ENCODE measurements around the gene TRAPPC4.
"Not testable (repeated sequence)": the region's sequence is repeated elsewhere in the genome, so short reads cannot be mapped to it uniquely, and the experiment has no call there.

TRAPPC4 gene, protein sequence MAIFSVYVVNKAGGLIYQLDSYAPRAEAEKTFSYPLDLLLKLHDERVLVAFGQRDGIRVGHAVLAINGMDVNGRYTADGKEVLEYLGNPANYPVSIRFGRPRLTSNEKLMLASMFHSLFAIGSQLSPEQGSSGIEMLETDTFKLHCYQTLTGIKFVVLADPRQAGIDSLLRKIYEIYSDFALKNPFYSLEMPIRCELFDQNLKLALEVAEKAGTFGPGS

DNA sequence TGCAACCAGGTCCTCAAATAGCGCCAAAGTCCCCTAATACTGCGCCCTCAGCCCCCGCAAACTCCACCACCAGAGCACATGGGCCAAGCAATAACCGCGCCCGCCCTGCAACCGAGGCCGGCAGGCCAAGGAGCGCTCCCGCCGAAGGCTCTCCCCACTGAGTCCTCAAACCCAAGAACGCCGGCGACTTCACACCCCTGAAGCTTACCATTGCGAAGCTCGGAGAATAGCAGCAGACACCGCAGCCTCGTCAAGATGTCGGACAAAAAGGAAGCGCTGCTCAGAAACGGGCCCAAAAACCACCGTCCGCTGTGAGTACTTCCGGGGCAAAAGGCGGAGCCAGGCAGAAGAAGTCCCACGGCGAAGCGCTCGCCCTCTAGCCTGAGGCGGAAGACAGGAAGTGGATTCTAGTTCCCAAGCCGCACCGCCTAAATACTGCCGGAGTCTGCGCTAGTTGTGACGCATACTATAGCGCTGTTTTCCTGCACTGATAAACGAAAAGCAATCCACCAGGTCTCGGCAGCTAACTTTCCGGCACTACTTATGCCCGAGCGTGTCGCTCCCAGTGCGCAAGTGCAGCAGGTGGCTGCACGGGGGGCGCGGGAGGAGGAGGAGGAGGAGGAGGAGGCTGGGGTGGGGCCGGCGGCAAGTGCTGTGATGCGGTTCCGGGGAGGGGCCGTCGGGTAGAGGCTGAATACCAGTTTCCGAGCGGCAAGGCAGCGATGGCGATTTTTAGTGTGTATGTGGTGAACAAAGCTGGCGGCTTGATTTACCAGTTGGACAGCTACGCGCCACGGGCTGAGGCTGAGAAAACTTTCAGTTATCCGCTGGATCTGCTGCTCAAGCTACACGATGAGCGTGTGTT lies at the start of gene TRAPPC4, which contains the start of gene RPS25:
TSS of gene TRAPPC4 (plus strand) at position 693 of the 865 bp plus-strand sequence. CDS start at position 723, 30 bp downstream.
TSS of gene RPS25 (minus strand) at position 270 of the 865 bp plus-strand sequence. CDS start at position 211, 59 bp downstream.
- DNase-seq (ENCODE audit: low spot score), result peak; percentile 92

DNA sequence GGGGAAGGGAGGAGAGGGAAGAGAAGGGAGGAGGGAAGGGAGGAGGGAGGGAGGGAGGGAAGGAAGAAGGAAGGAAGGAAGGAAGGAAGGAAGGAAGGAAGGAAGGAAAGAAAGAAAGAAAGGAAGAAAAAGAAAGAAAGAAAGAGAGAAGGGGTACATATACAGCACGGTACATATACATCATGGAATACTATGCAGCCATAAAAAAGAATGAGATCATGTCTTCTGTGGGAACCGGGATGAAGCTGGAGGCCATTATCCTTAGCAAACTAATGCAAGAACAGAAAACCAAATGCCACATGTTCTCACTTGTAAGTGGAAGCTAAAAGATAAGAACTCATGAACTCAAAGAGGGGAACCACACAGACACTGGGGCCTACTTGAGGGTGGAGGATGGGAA lies 49.1 kb upstream of the TRAPPC4 start:
- not testable (repeated sequence) for DNase-seq (ENCODE audit: low spot score)

DNA sequence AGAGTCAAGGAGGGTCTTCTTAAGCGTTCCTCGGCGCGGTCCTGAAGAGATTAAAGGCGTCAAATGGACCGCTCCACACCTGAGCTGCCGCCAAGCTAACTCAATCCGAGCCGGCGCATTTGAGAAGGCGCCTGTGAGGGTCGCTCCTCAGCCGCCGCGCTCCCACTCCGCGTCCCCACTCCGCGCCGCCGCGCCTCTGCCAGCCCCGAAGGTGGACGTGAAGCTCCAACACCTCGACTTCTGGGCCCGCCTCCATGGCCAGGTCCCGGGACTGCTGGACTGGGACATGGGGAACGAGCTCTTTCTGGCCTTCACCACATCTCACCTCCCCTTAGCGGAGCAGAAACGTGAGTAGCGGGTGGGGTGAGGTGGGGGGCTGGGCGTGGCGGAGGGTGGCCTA lies 46.9 kb upstream of the TRAPPC4 start, which contains the start of gene FOXR1:
TSS of gene FOXR1 (plus strand) at position 116 of the 400 bp plus-strand sequence. CDS start at position 287, 171 bp downstream.
- no peak for DNase-seq (ENCODE audit: low spot score)

DNA sequence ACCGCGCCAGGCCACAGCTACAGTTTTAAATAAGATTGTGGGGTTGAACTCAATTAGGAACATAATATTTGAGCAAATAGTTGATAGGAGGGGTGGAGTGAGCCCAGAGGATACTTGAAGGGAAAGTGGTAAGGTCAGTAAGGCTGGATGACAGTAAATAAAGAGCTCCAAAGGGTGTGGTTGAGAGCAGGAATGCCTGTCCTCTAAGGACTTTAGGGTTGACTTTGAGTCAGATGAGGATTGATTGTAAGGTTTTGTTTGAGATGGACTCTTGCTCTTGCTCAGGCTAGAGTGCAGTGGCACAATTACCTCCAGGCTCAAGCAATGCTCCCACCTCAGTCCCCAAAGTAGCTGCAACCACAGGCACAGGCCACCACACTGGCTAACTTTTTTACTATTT lies 44.6 kb upstream of the TRAPPC4 start:
- no peak for DNase-seq (ENCODE audit: low spot score)

DNA sequence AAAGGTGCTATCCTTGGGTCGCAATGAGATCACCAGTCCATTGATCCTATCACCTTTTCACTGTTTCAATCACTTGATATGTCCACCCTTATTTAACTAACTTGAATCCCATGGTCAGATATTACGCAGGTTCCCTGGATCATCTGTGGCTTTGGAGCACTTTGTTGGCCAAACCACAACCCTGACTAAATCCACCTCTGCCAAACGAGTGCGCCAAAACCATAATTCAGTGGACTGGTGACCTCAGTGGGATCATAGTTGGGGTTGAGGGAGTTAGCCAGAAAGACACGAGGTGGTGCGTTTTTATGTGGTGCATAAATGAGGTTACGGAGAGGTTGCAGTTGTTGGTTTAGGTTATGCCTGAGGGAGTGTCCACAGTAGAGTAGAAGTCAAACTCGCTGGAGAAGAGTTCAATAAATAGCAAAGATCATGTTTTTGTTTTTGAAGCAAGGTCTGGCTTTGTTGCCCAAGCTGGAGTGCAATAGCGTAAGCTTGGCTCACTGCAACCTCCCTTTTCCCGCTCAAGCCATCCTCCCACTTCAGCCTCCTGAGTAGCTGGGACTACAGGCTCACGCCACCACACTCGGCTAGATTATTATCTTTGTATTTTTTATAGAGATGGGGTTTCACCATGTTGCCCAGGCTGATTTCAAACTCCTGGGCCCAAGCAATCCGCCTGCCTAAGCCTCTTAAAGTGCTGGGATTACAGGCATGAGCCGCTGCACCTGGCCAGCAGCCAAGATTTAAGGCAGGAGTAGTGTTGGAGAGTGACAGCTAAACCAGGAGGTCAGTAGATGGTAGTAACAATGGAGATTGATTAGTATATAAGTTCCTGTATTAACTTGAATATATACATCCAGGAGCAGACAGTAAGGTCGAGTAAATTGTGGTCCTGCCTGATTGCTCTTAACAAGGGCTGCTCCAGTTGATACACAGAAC lies 42.5 kb upstream of the TRAPPC4 start:
- DNase-seq (ENCODE audit: low spot score), result no peak

DNA sequence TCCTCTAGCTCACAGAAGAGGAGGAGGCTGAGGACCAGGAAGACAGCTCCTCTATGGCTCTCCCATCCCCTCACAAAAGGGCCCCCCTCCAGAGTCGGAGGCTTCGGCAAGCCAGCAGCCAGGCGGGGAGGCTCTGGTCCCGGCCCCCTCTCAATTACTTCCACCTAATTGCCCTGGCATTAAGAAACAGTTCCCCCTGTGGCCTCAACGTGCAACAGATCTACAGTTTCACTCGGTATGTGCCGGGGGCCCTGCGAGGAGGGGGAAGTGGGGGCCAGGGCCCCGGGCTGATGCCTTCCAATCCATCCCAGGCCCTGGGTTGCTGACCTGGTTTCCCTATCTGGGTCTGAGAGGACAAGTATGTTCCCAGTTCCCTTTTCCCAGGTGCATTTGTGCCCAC lies 39.1 kb upstream of the TRAPPC4 start:
- peak; percentile 69 for DNase-seq (ENCODE audit: low spot score)

DNA sequence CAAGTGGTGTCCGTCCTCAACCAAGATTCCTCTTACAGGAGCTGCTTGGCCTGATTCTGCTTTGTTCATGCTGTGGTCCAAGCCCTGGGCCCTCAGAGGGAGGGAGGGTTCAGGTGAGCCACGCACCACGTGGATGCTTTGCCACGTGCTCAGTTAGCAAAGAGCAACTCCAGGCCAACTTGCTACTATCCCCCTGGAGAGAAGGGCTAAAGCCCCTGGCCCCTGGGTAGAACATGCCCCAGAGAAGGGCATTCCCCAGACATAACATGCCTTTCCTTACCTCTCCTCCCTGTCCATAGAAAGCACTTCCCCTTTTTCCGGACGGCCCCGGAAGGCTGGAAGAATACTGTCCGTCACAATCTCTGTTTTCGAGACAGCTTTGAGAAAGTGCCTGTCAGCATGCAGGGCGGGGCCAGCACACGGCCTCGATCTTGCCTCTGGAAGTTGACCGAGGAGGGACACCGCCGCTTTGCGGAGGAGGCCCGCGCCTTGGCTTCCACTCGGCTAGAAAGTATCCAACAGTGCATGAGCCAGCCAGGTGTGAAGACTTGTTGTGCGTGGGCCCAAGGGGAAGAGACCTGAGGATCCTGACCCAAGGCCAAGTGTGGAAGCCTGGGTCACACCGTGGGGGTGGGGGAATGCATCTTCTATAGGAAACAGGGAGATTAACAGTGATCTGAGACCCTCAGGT lies 38.2 kb upstream of the TRAPPC4 start:
- DNase-seq (ENCODE audit: low spot score), result peak; percentile 55

DNA sequence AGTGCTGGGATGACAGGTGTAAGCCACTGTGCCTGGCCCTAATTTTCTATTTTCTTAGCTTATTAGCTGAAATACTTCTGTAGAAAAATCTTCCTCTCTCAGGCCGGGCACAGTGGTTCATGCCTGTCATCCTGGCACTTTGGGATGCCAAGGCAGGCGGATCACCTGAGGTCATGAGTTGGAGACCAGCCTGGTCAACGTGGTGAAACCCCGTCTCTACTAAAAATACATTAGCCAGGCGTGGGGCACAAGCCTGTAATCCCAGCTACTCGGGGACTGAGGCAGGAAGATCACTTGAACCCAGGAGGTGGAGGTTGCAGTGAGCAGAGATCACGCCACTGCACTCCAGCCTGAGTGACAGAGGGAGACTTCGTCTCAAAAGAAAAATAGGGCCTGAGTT lies 34.2 kb upstream of the TRAPPC4 start:
- DNase-seq (ENCODE audit: low spot score), result not testable (repeated sequence)

DNA sequence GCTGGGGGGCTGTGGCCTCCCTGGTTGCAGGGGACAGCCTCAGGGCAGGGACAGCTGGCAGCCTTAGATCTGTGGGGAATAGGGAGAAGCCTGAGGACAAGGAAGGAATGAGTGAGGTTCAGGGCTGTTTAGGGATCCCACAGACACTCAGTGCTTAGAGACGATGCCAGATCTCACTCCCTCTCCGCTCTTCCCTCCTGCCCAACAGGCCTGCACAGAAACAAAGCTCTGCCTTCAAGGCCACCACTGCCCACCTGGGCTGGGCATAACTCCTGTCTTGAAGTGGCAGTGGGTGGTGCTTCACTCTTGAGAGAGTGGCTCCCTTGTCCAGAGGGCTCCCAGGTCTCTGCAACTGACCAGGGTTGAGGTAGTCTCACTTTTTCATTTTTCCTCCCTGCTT lies 33.7 kb upstream of the TRAPPC4 start:
- DNase-seq (ENCODE audit: low spot score), result no peak

DNA sequence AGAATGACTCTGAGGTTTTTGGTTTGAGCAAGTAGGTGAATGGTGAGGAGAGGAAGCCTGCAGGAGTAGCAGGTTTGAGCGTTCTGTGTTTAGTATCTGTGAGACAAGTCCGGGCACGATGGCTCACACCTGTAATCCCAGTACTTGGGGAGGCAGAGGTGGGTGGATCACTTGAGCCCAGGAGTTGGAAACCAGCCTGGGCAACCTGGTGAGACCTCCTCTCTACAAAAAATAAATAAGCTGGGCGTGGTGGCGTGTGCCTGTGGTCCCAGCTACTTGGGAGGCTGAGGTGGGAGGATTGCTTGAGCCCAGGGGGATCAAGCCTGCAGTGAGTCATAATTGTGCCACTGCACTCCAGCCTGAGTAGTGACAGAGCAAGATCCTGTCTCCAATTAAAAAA lies 30.3 kb upstream of the TRAPPC4 start:
- no peak for DNase-seq (ENCODE audit: low spot score)

DNA sequence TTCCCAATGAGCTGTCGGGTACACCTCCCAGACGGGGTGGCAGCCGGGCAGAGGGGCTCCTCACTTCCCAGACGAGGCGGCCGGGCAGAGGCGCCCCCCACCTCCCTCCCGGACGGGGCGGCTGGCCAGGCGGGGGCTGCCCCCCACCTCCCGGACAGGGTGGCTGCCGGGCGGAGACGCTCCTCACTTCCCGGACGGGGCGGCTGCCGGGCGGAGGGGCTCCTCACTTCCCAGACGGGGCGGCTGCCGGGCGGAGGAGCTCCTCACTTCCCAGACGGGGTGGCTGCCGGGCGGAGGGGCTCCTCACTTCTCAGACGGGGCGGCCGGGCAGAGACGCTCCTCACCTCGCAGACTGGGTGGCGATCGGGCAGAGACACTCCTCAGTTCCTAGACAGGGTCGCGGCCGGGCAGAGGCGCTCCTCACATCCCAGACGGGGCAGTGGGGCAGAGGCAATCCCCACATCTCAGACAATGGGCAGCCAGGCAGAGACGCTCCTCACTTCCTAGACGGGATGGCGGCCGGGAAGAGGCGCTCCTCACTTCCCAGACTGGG lies 27.0 kb upstream of the TRAPPC4 start:
- not testable (repeated sequence) for DNase-seq (ENCODE audit: low spot score)

DNA sequence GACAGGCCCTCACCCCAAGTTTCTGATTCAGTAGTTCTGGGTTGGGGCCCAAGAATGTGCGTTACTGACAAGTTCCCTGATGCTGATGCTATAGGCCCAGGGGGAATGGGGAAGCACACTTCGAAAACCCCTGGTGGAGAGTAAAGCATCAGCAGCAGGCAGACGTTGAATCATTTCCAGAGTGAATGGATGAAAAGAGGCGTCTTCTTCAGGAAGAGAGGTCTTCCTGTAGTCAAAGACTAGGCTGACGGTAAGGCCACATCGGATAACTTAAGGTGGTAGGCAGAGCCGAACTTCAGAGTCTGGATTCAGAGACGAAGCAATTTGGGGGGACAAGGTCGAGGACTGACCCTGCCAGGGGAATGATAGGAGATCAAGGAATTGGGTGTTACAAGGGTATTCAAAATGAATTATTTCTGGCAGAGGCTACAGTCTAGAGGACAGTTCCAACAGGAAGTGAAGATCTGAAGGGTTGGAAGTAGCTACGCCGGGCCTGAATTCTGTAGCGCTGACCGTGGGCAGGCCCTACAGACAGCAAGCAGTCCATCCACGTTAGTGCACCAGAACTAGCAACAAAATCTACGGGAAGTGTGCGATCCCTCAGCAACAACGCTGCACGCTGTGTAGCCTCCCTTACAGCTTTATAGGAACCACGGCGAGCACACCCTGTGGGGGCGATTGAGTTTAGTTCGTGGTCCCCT lies 21.5 kb upstream of the TRAPPC4 start:
- peak; percentile 42 for DNase-seq (ENCODE audit: low spot score)

DNA sequence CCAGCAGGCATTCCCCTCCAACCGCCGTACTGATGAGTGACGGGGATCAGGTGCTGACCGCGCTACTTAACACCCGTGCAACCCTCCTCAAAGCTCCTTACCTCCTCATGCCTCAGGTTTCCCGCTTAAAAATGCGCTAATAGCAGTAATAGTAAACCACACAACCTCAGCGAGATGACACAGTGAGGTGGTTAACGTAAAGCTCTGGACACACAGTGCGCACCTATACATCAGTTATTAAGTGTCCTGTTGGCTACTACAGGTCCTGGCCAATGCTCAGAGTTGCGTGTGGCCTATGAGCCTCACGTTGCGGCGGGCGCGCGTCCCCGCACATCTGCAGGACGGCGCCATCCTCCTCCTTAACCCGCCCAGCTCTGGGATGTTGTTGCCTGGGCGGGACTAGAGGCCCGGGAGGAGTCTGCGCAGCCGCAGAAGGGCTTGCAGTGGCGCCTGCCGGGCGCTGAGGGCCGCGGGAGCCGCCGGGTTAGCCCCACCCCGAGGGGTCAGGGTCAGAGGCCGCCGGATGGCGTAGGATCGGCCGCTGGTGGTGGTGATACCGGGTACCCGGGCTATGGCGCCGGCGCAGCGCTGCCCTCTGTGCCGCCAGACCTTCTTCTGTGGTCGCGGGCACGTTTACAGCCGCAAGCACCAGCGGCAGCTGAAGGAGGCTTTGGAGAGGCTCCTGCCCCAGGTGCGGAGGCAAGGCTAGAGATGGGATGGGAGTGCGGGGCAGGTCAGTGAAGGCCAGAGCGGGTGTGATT lies 20.8 kb upstream of the TRAPPC4 start, which contains the start of gene CENATAC:
TSS of gene CENATAC (plus strand) at position 512 of the 761 bp plus-strand sequence. CDS start at position 572, 60 bp downstream.
- DNase-seq (ENCODE audit: low spot score), result peak; percentile 100

DNA sequence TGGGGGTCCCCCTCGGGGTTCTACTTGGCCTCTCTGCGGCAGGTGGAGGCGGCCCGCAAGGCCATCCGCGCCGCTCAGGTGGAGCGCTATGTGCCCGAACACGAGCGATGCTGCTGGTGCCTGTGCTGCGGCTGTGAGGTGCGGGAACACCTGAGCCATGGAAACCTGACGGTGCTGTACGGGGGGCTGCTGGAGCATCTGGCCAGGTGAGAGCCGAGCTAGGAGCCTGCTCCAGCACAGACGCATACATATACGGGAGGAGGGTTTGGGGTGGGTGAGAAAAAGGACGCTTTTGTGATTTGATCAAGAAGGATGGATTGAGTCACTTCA lies 20.2 kb upstream of the TRAPPC4 start:
- DNase-seq (ENCODE audit: low spot score), result no peak

DNA sequence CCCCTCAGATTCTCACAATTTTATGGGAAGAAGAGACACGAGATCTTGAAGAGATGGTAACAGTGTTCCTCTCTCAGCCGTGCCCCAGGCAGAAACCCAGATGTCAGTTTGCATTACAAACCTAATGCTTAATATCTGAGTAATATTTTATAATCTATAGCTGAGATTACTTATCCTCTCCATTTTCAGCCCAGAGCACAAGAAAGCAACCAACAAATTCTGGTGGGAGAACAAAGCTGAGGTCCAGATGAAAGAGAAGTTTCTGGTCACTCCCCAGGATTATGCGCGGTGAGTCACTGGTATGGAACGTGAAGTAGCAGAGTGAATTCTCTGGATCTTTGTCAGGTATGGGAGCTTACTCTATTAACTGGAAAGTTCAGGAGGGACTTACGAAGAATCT lies 19.7 kb upstream of the TRAPPC4 start:
- peak; percentile 37 for DNase-seq (ENCODE audit: low spot score)

DNA sequence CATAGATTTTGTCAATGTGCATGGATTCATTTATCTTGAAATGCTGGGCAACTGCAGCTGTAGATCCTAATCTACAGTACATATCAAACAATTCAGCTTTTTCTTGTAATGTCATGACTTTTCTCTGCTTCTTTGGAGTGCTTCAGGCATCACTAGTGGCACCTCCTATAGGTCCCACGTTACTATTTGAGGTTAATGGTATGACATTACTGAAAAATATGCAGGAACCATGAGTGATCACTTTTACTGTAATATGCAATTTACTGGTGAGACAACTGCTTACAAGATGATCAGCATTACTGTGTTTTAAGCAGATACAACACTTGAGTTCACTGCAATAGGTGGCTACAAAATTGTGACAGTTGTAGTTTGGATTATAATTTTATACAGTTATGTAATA lies 17.7 kb upstream of the TRAPPC4 start:
- DNase-seq (ENCODE audit: low spot score), result no peak

DNA sequence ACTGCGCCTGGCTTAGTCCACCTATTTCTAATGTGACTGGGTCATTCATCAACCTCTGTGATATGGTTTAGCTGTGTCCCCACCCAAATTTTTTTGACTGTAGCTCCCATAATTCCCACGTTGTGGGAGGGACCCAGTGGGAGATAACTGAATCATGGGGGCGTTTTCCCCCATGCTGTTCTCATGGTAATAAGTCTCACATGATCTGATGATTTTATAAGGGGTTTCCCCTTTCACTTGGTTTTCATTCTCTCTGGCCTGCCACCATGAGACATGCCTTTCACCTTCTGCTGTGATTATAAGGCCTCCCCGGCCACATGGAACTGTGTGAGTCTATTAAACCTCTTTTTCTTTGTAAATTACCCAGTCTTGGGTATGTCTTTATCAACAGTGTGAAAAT lies 11.9 kb upstream of the TRAPPC4 start:
- DNase-seq (ENCODE audit: low spot score), result no peak

DNA sequence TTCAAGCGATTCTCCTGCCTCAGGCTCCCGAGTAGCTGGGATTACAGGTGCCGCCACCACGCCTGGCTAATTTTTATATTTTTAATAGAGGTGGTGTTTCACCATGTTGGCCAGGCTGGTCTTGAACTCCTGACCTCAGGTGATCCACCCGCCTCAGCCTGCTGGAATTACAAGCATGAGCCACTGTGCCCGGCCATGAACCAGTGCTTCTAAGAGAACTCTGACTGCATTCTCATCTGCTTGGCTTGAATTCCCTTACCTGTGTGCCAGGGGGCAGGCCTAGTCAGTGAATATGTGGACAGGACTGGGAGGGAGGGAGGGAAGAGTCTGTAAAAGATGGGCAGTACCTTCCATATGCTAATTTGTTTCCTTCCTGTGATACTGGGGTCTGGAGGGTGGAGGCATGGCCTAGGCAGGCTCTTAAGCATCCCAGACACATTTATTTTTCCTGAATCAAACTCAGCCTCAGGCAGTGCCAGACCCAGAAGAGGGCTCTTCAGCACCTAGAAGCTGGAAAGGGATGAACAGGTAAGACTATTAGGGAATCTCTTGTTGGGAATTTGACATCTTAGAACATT lies 7.0 kb upstream of the TRAPPC4 start:
- DNase-seq (ENCODE audit: low spot score), result no peak

DNA sequence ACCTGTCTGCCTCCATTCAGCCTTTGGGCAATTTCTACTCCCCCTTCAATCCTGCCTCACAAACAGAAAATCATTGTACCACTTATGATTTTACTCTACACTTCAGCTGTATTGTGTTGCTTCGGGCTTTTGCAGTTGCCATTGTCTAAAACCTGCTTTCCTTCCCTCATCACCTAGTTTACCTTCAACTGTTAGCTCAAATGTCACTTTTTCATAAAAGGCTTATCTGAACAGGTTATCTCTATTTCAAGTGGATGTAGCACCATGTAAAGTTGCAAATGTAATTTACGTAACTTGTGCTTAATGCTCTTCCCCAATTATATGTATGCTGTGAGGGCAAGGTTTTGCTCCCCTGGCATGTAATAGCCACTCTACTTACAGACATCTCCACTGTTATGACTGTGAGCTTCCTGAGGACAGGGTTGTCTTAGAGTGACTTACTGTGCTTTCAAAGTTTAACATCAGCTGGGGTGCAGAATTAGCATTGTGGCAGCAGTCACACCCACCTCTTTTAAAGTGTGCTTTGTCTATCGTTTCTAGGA lies 5.9 kb upstream of the TRAPPC4 start:
- no peak for DNase-seq (ENCODE audit: low spot score)
